Measurements from ENCODE around the gene EHD4.

Gene EHD4

DNA sequence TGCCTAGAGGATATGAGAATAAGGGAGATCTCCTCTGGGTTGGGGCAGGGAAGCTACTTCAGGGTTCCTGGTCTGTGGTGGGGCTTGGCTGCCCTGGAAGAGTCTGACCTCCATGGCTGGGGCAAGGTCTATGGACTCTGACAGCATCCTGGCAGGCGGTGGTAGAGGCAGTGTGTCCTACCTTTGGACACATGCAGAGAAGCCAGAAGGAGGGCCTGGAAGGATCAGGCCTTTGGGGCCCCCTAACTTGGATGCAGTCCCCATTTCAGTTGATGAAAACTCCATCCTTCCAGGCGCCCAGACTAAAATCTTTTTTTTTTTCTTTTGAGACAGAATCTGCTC is 88.9 kb downstream of the EHD4 start:
- Histone ChIP-seq H3K27ac (ENCODE audit: low read depth, low read length, severe bottlenecking) (no peak overlapping the region), H3K4me3 (ENCODE audit: extremely low read depth, insufficient read depth, low read length, poor library complexity, severe bottlenecking) (no peak overlapping the region), H3K9me3 (ENCODE audit: control insufficient read depth, low read length) (no peaks in the 10 kb centered on the region), H3K4me1 (ENCODE audit: control insufficient read depth, insufficient read depth, low read length, poor library complexity, severe bottlenecking) (no peaks in the 10 kb centered on the region), H3K36me3 (ENCODE audit: control insufficient read depth, insufficient read depth, low read length) (no peaks in the 10 kb centered on the region)
- WGBS, 2 experiments (ENCODE audit: insufficient coverage in 2 of 2), result 93 to 100% methylated on average over 2 of the region's 2 CpGs

DNA sequence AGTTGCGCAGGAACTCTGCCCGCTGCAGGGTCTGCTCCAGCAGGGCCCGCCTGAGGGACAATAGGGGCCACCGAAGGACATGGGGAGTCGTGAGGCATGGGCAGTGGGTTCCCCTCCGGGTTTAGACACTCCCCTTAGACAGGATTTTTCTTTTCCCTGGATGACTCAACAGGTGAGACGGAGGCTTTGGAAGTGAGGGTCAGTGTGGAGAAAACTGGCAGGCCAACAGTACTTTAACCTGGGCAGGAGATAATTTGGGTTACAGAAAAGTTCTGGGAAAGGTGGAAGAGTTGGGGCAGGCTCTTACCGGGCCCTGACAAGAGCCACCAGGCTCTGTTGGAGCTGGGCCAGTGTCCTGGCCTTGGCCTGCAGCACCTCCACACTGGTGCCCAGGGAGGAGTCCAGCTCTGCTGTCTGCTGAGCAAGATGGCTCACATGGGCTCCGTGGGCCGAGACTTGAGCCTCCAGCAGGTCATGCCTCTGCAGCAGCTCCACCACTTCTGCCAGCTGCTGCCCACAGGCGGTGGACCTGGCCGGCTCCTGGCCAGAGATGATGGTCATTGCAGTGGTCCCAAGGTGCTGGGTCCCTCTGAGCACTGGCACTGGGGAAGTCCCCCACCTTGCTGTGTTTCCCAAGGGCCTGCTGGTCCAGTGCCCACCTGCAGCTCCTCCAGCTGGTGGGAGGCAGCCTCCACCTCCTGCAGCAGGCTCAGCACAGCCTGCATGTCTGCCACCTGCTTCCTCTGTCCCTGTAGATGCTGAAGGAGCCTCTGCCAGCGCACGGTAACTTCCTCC is 89.5 kb downstream of the EHD4 start:
- 73 to 84% methylated on average over 6 to 9 of the region's 14 CpGs for WGBS, 2 experiments (ENCODE audit: insufficient coverage in 2 of 2)
- H3K4me3 ChIP-seq (ENCODE audit: extremely low read depth, insufficient read depth, low read length, poor library complexity, severe bottlenecking), result no peak overlapping the region

DNA sequence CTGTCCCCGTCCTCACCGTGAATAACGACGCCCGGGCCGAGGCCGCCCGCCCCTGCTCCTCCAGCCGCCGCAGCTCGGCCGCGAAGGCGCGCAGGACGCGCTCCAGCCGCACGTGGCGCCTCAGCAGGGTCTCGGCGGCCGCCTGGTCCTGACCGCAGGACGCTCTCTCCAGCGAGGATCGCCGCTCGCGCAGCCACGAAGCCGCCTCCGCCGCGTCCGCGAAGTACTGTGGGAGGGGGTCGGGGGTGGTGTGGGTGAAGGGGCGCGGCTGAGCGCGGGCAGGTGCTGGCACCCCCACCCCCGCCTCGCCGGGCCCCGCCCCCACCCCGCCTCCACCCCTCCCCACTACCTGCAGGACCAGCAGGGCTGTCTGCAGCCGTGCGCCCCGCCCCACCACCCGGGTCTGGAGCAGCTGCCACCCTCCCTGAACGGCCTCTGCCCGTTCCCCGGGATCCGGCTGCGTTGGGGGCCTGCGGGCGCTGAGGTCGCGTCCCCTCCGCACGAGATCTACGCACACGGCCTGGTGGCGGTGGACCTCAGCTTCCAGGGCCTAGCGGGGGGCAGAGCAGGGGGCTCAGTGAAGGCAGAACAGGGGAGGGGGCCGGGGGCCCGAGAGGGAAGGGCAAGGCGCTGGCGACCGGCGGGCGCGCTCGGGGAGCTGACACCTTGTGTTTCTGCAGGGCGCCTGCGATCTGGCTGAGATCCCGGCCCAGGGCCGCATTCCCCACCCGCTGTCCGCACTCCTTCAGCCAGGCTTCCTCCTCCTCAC is 90.3 kb downstream of the EHD4 start:
- H3K4me1 ChIP-seq (ENCODE audit: control insufficient read depth, insufficient read depth, low read length, poor library complexity, severe bottlenecking), result no peaks in the 10 kb centered on the region
- 7 to 10% methylated on average over 35 to 48 of the region's 81 CpGs for WGBS, 2 experiments (ENCODE audit: insufficient coverage in 2 of 2)
- H3K36me3 ChIP-seq (ENCODE audit: control insufficient read depth, insufficient read depth, low read length), result no peaks in the 10 kb centered on the region
- H3K4me3 ChIP-seq (ENCODE audit: extremely low read depth, insufficient read depth, low read length, poor library complexity, severe bottlenecking), result peak overlapping the region; percentile 5
- H3K9me3 ChIP-seq (ENCODE audit: control insufficient read depth, low read length), result no peaks in the 10 kb centered on the region
- no peak overlapping the region for H3K27ac ChIP-seq (ENCODE audit: low read depth, low read length, severe bottlenecking)

More for the DNA sequence above, 89.5 kb downstream of the EHD4 start:
- Histone ChIP-seq H3K9me3 (ENCODE audit: control insufficient read depth, low read length) (no peaks in the 10 kb centered on the region), H3K4me1 (ENCODE audit: control insufficient read depth, insufficient read depth, low read length, poor library complexity, severe bottlenecking) (no peaks in the 10 kb centered on the region), H3K36me3 (ENCODE audit: control insufficient read depth, insufficient read depth, low read length) (no peaks in the 10 kb centered on the region), H3K27ac (ENCODE audit: low read depth, low read length, severe bottlenecking) (no peak overlapping the region)

DNA sequence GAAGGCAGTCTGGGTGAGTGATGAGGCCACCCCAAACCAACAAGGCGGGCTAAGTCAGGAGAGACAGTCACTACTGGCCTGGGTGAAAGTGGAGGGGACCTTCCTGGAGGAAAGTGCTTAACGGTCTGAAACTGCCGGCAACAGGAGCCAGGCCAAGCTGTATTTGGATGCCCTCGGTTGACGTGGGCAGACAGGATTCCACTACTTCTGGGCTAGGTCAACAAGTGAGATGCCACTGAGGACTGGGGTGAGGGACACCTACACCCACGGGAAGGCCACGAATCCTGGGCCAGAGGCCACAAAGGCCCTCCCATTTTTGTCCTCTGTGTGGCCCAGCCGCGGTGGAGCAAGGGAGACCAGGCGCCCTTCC is 90.8 kb downstream of the EHD4 start:
- Histone ChIP-seq H3K4me3 (ENCODE audit: extremely low read depth, insufficient read depth, low read length, poor library complexity, severe bottlenecking) (no peak overlapping the region), H3K27ac (ENCODE audit: low read depth, low read length, severe bottlenecking) (no peak overlapping the region), H3K36me3 (ENCODE audit: control insufficient read depth, insufficient read depth, low read length) (no peaks in the 10 kb centered on the region), H3K9me3 (ENCODE audit: control insufficient read depth, low read length) (no peaks in the 10 kb centered on the region), H3K4me1 (ENCODE audit: control insufficient read depth, insufficient read depth, low read length, poor library complexity, severe bottlenecking) (no peaks in the 10 kb centered on the region)
- 47 to 49% methylated on average over 9 to 10 of the region's 10 CpGs for WGBS, 2 experiments (ENCODE audit: insufficient coverage in 2 of 2)

DNA sequence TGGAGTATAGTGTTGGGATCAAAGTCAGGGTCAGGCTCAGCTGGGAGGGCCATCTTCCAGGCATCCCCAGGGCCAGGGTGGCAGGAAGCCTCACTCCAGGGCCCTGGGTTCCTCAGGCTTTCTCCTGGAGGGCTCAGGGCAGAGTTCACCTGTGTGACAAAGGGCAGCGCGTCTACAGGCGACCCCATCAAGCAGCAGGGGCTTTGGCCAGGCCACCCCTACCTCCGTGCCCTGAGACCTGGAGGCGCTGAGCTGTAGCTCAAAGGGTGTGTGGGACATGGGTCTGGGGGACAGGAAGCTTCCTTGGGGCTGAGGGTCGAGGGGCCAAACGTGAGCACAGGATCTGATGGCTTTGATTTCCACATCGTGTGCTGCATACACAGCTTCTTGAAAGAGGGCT is 91.3 kb downstream of the EHD4 start:
- no peak overlapping the region for H3K4me3 ChIP-seq (ENCODE audit: extremely low read depth, insufficient read depth, low read length, poor library complexity, severe bottlenecking)
- no peaks in the 10 kb centered on the region for H3K9me3 ChIP-seq (ENCODE audit: control insufficient read depth, low read length)
- H3K27ac ChIP-seq (ENCODE audit: low read depth, low read length, severe bottlenecking), result no peak overlapping the region
- H3K4me1 ChIP-seq (ENCODE audit: control insufficient read depth, insufficient read depth, low read length, poor library complexity, severe bottlenecking), result no peaks in the 10 kb centered on the region
- 89 to 91% methylated on average over 8 of the region's 8 CpGs for WGBS, 2 experiments (ENCODE audit: insufficient coverage in 2 of 2)
- H3K36me3 ChIP-seq (ENCODE audit: control insufficient read depth, insufficient read depth, low read length), result no peaks in the 10 kb centered on the region

DNA sequence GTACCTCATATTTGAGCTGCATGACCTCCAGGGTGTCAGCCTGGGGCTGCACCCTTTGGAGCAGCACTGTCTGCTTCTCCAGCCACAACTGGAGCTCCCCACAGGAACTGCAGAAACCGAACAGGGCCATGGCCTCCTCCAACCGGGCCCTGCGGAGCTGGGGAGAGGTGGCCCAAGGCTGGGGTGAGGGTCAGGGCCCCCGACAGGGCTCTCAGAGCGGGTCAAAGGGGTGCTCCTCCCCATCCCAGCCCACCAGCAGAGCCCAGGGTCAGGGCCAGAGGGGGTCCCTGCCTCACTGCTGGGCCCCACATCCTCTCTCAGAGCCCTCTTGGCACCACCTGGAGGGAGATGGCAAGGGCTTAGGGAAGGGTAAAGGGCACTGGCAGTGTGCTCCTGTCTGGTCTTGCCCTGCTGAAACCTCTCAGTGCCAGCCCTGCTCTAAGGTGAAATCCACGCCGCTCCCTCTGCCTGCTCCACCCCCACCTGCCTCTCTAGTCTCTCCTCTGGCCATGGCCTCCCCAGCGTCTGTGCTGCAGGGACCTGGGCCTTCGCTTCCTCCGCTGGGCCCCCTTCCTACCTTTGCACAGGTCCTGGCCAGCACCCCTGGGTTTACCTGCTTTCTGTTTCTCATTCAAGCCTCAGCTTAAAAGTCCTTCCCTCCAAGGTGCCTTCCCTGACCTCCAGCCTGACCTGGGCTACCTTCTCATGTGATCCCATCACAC is 92.0 kb downstream of the EHD4 start:
- Histone ChIP-seq H3K4me1 (ENCODE audit: control insufficient read depth, insufficient read depth, low read length, poor library complexity, severe bottlenecking) (no peaks in the 10 kb centered on the region), H3K36me3 (ENCODE audit: control insufficient read depth, insufficient read depth, low read length) (no peaks in the 10 kb centered on the region), H3K9me3 (ENCODE audit: control insufficient read depth, low read length) (no peaks in the 10 kb centered on the region), H3K27ac (ENCODE audit: low read depth, low read length, severe bottlenecking) (no peak overlapping the region), H3K4me3 (ENCODE audit: extremely low read depth, insufficient read depth, low read length, poor library complexity, severe bottlenecking) (no peak overlapping the region)
- WGBS, 2 experiments (ENCODE audit: insufficient coverage in 2 of 2), result 90 to 98% methylated on average over 6 to 8 of the region's 10 CpGs

DNA sequence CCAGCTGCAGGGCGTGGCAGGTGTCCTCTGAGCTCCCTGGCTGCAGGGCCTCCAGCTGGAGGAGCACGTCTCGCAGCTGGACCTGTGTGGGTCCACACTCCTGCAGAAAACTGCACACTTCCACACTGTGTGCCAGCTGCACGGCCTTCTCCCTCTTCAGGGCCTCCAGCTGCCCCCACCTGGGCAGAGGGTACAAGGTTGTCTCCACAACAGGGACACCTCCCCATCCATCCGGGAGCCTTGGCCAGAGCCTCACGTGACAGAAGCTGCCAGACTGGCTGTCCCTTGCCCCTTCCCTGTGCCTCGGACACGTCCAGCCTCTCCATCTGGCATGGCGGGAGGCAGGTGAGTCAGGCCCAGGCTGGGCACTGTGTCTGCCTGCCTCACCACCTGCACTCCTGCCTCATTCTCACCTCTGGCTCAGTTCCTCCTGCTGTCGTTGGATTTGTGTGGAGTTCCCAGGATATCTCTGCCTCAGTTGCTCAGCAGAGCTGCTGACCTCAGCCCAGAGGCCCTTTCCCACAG is 93.0 kb downstream of the EHD4 start:
- H3K27ac ChIP-seq (ENCODE audit: low read depth, low read length, severe bottlenecking), result no peak overlapping the region
- no peak overlapping the region for H3K4me3 ChIP-seq (ENCODE audit: extremely low read depth, insufficient read depth, low read length, poor library complexity, severe bottlenecking)
- no peaks in the 10 kb centered on the region for H3K36me3 ChIP-seq (ENCODE audit: control insufficient read depth, insufficient read depth, low read length)
- WGBS, 2 experiments (ENCODE audit: insufficient coverage in 2 of 2), result 84 to 95% methylated on average over 8 to 10 of the region's 10 CpGs
- H3K4me1 ChIP-seq (ENCODE audit: control insufficient read depth, insufficient read depth, low read length, poor library complexity, severe bottlenecking), result no peaks in the 10 kb centered on the region
- H3K9me3 ChIP-seq (ENCODE audit: control insufficient read depth, low read length), result no peaks in the 10 kb centered on the region

DNA sequence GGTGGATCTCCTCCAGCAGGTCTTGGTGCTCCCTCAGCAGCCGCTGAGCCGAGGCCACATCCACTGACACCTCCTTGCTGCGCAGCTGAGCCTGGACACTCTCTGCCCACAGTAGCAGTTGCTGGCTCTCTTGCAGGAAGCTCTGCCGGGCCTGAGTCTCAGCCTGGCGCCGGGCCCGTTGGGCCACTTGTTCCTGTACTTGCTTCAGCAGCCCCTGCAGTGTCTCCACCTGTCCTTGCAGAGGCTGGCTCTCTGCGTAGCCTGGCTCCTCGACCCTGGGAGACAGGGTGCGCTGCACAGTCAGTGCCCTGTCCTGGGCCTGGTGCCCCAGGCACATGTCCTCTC is 94.0 kb downstream of the EHD4 start:
- no peak overlapping the region for H3K4me3 ChIP-seq (ENCODE audit: extremely low read depth, insufficient read depth, low read length, poor library complexity, severe bottlenecking)
- no peak overlapping the region for H3K27ac ChIP-seq (ENCODE audit: low read depth, low read length, severe bottlenecking)
- H3K9me3 ChIP-seq (ENCODE audit: control insufficient read depth, low read length), result no peaks in the 10 kb centered on the region
- 93% methylated on average over 8 to 10 of the region's 10 CpGs for WGBS, 2 experiments (ENCODE audit: insufficient coverage in 2 of 2)
- H3K36me3 ChIP-seq (ENCODE audit: control insufficient read depth, insufficient read depth, low read length), result no peaks in the 10 kb centered on the region
- H3K4me1 ChIP-seq (ENCODE audit: control insufficient read depth, insufficient read depth, low read length, poor library complexity, severe bottlenecking), result no peaks in the 10 kb centered on the region

DNA sequence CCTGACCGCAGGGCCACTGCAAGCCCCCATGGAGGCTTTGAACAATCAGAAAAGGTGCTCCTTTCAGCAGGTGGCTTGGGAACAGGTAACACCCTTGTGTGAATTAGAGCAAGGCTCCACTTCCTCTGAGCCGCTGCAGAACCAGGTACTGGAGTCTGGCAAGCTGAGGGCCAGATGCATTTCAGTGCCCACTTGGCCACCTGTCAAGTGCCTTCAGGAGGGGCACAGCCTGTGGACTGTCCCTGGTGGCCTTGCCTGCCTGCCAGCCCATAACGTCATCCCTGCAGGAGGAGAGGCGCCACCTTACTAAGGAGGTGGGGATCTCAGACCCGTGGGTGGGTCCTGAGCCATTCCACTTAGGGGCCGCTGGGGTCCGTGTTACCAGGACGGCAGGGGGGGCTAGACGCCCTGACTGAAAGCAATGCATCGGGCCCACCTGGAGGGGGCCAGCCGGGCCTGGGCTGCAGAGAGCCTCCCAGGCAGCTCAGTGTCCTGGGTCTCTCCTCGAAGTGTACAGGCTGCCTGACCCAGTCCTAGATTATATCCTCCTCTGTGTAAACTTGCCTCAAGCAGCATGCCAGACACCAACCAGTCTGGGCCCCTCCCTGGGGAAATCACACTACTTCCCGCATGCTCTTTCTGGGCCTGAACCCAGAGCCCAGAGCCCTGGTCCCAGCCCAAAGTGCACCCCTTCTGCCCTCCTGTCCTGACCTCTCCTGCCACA is 94.6 kb downstream of the EHD4 start:
- H3K9me3 ChIP-seq (ENCODE audit: control insufficient read depth, low read length), result no peaks in the 10 kb centered on the region
- H3K27ac ChIP-seq (ENCODE audit: low read depth, low read length, severe bottlenecking), result no peak overlapping the region
- H3K4me1 ChIP-seq (ENCODE audit: control insufficient read depth, insufficient read depth, low read length, poor library complexity, severe bottlenecking), result no peaks in the 10 kb centered on the region
- H3K4me3 ChIP-seq (ENCODE audit: extremely low read depth, insufficient read depth, low read length, poor library complexity, severe bottlenecking), result no peak overlapping the region
- H3K36me3 ChIP-seq (ENCODE audit: control insufficient read depth, insufficient read depth, low read length), result no peaks in the 10 kb centered on the region
- WGBS, 2 experiments (ENCODE audit: insufficient coverage in 2 of 2), result 77 to 80% methylated on average over 12 of the region's 13 CpGs

DNA sequence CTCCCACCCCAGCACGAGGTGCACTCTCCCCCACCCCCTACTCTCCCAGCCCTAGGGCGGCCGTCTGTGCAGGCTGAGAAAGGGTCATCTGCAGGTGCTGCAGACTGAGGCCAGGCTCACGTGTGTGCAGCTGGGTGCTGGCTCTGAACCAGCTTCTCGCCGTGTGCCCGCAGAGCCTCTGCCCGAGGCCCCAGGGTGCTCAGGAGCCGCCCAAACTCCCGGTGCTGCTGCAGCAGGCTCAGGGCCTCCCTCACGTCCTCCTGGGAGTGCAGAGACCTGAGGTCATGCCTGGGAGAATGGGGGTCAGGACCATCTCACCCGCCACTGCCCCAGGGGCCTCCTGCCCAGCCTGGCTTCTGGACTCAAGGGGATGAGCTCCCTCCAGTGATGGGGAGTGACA is 95.7 kb downstream of the EHD4 start:
- Histone ChIP-seq H3K4me3 (ENCODE audit: extremely low read depth, insufficient read depth, low read length, poor library complexity, severe bottlenecking) (no peak overlapping the region), H3K36me3 (ENCODE audit: control insufficient read depth, insufficient read depth, low read length) (no peaks in the 10 kb centered on the region), H3K27ac (ENCODE audit: low read depth, low read length, severe bottlenecking) (no peak overlapping the region), H3K9me3 (ENCODE audit: control insufficient read depth, low read length) (no peaks in the 10 kb centered on the region), H3K4me1 (ENCODE audit: control insufficient read depth, insufficient read depth, low read length, poor library complexity, severe bottlenecking) (no peaks in the 10 kb centered on the region)
- WGBS, 2 experiments (ENCODE audit: insufficient coverage in 2 of 2), result 88 to 89% methylated on average over 10 to 11 of the region's 12 CpGs

All from mesodermal cell (in vitro differentiated cells).